HT-29 (cell line): ENCODE results near the gene MRNIP. TPM values are rescaled to one million over a fixed set of nuclear protein-coding genes. Genes with fewer than 3 reads are reported as not detected.
A peak's percentile ranks its signal among the peaks of the same experiment; 100 is the strongest.
"Not testable (repeated sequence)": the region's sequence is repeated elsewhere in the genome, so short reads cannot be mapped to it uniquely, and the experiment has no call there.

Experiments
- DNase-seq: peaks from one replicate; pipeline ENCODE4 v3.0.0-alpha.2; 2015; ENCODE audit warnings: low spot score
- total RNA-seq: library from RNA; depleted of rRNA; stranded (reverse); fragments of >200 nt; shearing (Covaris generic); gene quantifications from 2 replicates; pipeline ENCODE4 v1.2.3, GENCODE V29; 2014

The MRNIP gene
- total RNA-seq, 1 experiment from 2014 or later = 24.7 TPM

DNA sequence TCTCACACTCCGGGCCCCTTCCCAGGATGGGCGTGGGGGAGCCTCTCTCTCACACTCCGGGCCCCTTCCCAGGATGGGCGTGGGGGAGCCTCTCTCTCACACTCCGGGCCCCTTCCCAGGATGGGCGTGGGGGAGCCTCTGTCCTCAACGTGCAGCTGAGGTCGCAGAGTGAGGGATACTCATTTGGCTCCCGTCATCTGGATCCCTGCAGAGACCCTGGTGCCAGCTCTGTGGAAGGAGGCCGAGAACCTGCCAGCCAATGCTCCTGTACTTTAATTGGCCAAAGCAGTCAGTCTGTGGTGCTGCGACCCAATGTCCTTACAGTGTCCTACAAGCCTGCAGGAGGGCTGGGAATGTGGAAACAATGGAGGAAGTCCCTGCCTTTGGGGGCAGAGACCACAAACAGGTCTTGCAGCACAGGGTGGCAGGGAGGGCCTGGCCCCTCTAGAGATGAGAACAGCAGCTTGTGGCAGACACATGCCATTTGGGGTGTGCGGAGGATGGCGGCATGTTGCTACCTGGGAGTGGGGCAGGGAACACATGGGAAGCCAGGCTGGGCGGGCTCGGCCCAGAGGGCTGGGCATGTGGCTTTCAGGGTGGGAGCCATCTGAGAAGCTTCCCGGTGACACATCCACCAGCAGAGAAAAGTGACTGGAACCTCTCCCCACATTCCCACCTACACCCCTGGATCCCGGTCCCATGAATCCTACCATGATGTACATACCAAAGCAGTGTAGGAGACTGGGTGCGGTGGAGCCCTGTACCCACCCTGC, 13.6 kb upstream of the MRNIP start:
- DNase-seq = no peak

DNA sequence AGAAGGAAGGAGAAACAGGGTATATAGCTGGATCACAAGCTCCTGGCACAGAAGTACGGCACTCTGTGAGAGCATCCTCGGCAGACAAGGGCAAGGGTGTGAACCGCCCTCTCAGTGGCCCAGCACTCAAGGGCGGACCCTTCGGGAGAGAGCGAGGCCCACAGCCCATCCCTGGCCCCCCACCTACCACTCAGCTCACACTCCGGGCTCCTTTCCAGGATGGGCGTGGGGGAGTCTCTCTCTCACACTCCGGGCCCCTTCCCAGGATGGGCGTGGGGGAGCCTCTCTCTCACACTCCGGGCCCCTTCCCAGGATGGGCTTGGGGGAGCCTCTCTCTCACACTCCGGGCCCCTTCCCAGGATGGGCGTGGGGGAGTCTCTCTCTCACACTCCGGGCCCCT, 12.9 kb upstream of the MRNIP start:
- not testable (repeated sequence) for DNase-seq

DNA sequence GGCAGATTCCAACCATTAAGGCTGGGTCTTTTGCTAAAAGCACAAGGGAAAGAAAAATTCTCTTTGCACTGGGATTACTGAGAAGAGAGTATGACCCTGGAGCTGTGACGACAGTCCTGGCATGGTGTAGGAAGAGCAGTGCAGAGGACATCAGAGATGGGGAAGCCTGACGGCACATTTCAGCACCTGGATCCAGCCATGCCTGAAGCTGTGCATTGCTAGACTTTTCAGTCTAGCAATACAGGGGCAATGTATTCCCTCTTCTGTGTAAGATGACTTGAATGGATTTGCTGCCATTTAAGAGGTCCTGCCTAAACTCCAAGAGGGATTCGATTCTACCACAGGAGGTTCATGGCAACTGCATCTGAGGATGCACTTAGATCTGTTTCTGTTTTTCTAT, 12.3 kb upstream of the MRNIP start:
- DNase-seq = no peak

DNA sequence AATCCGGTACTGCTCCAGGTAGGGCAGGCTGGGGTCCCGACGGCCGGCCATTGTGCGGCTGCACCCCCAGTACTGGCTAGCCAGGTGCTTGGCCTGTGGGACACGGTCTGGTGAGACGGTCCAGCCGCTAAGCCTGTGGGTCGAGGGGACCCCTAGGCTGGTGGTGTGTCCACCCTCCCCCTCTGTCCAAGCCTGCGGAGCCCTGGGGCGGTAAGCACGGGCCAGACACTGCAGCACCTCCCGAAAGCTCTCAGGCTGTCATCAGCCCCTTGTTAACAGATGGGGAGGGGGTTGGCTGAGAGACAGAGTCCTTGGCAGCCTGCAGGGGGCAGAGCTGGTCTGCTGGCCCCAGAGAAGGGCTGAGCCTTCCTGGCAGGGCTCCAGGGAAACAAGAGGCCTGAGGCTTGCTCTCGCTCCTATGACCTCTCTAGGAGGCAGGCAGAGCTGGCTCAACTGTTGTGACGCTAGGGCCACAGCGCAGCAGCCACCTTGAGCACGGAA, 11.8 kb upstream of the MRNIP start:
- DNase-seq = peak; percentile 22

DNA sequence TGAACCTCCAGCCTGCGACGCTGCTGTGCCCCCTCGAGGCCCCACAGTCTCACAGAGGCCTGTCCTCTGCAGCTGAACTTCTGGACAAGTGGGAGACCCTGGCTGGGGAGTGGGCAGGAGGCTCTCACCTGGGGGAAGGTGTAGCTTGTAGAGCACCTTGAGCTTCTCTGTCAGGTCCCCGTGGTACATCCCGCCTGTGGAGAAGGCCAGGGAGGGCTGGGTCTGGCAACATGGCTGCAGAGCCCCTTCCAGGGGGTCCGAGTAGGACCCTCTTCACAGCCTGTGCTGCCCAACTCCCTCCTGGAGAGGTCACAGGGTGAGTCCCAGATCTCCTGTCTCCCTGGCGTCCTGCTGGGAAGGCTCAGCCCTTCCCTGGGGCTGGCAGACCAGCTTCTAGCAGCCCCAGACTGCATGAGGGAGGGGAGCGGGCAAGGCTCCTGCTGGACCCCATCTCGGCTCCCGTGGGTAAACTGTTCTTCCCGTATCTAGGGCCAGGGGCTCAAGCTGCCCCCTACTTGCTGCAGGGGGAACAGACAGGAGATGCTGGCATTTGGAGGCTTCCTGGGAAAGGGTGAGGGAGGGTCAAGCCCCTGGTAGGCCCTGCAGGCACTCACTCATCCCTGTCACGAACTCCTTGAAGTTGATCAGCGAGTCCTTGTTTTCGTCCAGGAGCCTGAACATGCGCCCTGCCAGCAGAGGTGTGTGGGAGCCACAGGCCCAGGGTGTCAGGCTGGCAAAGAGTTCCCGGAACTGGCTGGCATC, 11.2 kb upstream of the MRNIP start:
- no peak for DNase-seq

DNA sequence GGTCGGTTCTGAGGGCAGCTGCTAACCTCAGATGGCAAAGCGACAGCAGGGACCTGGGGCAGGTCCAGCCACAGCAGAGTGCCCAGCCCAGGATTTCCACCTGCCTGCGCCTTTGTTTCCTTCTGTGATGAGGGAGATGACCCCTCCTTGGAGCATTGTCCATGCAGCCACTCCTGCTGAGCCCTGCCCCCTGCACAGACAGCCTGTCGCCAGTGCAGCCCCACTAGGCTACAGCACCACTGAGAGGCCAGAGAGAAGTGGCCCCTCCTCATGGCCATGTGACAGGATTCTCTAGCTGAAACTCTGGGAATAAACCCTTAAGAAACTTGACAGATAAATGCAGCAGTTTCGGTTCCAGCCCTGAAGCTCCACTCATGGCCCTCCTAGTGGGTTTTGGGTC, 10.5 kb upstream of the MRNIP start:
- DNase-seq = no peak

DNA sequence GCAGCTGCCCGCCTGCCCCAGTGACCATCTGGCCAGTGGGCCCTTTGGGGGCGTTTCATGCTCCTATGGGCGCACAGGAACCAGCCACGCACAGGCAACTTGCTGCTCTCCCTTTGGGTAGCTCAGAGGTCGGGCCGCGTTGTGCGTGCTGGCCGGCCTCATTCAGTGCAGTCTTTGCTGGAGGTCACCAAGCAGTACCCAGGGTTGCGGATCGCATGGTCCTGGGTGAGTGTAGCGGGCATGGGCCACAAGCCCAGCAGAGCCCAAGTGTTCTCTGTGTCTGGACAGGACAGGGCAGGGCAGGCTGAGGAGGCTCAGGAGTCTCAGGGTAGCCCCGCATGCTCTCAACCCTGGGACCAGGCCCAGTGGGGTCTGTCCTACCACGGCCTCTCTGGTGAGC, 9.9 kb upstream of the MRNIP start:
- no peak for DNase-seq

DNA sequence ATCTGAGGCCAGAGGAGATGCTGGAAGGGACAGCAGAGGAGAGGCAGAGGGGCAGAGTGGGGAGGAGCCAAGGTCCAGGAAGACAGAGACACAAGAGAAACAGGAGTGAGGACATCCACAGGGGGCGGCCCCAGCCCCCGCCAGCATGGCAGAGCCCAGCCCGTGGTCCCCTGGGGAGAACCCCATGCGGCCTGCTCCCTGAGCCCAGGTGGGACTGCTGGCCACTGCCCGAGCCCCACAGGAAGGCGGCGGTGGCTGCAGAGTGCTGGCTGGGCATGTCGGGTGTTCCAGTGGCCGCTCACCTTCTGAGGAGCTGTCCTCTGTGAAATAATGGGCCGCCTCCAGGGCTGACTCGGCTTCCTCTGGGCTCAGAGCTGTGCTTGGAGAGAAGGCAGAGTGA, 8.9 kb upstream of the MRNIP start:
- DNase-seq = no peak

DNA sequence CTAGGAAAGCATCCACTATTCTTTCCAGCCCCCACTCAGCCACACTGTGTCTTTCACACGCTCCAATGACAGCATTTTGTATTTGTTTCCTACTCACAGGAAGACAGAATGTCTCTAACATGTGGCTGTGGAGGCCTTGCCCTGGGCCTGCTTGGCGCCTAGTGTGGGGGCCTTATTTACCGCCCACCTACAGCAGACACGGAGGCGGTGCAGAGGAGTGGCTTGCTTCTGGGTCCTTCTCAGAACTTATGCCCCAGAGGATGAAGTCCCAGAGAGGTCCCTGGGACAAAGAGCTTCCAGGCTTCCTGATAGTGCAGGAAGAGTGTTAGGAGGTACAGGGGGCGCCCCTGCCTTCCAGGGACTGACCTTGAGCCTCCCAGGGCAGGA, 8.5 kb upstream of the MRNIP start:
- DNase-seq = no peak

DNA sequence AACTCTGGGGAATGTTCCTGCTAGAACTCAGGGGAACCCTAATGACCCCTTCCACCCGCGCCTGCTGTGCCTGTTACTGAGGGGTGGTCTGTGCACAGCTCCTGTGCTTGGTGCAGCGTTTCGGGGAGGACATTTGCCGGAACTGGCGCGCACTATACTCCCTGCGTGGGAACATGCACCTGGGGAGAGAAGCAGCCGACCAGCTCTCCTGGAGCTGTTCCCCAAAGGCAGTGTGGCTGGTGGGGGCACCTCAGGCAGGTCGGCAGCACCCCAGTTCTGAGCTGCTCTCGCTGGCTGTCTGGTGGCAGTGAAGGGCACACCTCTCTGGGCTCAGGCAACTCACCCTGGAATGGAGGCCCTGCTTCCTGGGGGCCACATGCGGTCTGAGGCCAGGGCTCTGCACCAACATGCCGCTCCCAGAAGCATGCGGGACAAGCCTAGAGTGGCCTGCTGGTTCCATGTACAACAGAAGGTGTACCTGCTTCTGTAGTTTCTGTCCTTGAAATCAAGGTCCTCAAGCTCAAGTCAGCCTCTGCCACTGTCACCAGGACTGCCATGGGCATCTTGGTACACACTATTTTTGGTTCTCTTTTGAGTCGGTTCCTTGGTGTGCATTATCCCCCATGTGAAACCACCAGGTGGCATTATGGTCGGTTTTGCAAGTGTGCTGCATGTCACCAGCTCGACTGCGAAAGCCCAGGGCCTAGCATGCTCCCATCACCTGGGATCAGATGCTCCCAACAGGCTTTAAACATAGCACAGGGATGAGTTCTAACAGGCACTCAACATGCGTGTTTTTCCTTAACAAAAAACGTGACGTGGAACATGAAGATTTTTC, 7.8 kb upstream of the MRNIP start:
- DNase-seq = peak; percentile 17

DNA sequence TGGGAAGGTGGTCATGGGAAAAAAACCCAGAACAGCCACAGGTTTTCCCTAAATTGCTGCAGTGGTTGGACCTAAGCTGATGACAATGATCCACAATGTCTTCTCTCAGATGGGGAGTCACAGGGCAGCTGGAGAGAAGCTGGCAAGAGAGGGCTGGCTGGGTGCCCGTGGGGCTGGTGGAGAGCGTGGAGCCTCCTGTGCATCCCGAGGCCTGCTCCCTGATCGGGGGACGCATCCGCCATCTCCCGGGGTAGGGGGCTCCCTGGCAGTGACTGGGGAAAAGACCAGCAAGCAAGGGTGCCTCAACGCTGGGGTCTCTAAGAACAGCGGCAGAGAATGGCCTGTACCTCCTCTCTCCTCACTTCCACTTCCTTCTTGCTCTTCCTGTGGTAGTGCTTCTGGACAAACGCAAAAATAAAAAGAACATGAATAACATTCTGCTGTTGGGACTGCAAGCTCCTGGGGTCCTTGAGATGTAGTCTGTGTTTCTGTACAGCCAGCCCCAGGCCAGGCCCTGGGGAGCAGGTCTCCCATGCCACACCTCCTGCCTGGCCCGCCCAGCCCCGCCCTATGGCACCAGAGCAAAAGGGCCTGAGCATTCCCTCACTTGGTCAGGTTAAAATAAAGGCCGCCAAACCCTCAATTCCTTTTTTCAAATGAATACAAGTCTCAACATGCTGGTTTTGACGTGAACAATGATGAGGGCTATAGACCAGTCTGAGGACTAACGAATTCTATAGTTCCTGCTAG, 7.0 kb upstream of the MRNIP start:
- DNase-seq = no peak

DNA sequence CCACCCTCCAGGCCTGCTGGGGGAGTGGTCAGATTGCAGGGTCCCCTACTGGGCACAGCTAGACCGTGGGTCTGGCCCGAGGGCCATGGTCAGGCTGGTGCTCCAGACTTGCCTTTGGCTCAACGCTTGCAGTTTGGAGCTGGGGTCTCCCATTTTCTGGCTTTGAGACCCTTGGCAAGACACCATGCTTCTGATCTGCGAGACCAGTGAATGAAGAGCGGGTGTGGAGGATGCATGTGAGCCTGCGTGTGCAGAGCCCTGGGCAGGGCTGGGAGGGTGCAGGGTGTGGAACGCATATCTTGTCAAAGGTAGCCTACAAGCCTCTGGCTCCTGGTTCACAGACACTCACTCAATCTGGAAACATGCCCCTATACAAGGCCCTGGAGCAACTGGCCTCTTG, 6.1 kb upstream of the MRNIP start:
- no peak for DNase-seq

DNA sequence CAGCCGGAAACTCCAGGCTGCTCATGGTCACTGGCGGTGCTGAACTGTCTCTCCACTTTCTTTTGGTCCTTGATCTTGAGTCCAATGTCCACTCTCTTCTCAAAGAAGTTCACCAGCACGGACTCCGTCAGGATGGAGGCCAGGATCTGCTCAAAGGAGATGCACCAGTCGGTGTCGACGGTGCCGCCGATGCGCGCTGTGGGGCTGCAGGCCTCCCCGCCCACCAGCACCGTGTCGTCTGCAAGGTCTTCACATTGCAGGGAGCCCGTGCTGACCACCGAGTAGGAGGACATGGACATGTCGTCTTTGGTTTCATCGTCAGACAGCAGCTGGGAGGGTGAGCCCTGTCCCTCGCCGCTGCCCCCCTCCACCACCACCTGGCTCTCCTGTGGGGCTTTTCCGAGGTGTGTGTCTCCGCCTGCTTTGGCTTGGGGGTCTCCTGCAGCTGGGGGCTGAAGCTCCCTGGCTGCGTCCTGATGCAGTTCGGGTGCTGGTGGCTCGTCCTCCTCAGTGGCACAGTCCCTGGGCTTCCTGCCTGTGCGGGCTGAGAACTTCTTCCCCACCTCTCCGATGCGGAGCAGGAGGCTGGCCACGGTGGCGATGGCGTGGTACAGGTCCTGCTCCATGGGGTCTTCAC, 5.0 kb upstream of the MRNIP start:
- DNase-seq = no peak

DNA sequence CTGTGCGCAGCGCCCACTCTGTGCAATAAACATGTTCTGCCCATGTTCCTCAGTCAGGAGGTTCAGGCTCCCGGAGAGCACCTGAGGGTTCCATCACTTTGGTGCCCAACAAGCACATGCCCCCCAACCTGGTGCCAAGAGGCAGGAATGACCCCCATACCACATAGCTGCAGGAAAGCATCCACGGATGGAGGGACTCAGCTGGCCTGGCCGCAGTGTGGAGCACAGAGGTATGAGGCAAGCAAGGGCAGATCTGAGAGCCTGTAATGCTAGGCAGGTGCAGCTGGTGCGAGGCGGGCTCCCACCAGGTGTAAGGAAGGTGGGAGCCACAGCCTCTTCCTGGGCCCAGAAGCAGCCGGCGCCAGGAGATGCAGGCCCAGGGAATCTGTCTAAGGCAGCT, 4.3 kb upstream of the MRNIP start:
- DNase-seq = no peak

DNA sequence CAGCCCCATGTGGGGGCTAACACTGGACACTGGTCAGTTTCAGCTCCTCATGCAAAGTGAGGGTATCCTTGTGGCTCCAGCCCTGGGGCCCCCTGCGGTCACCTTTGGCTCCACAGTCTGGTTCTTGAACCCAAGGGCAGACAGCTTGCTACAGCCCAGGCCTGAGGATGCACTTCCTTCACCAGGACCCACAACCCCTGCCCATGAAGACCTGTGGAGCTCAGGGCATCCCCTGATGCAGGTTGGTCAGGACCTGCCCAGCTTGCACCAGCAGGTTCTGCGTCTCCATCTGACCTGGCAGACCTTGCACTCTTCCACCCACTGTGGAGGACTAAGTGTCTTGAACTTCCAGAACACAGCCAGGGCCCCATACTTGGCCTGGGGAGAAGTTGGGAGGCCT, 3.7 kb upstream of the MRNIP start:
- DNase-seq = no peak

DNA sequence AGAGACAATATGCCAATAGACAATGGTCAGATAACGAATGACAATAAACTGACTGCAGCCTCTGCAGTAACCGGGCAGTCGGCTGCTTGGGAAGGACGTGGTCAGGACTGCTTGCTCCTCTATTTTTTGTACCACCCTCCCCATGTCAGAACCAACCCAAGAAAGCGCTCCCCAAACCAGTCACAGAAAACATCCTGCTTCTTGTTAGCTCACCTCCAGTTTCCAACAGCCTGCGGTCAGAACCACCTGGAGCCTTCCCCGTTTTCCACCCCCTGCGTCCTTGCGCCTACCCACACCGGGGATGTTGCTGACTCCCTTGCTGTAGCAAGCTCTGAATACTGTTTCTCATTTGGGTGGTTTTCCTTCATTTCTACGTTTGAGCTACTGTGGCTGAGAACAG, 1.7 kb upstream of the MRNIP start:
- no peak for DNase-seq

DNA sequence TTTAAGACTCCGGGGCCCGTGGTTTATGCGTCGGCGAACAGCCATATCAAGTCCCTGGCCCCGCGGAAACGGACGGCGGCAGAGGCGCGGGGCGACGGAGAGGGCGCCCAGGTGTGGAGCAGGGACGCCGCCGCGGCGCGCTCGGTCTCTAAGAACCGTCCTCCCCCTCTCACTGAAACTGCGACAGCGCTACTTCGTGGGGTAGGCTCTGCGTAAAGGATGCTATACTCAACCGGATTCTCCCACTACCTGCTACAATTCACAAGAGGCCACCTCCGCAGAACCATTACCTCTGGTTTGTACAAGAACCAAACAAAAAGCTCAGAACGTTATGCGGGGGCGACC, 404 bp downstream of the MRNIP start:
- peak; percentile 72 for DNase-seq

DNA sequence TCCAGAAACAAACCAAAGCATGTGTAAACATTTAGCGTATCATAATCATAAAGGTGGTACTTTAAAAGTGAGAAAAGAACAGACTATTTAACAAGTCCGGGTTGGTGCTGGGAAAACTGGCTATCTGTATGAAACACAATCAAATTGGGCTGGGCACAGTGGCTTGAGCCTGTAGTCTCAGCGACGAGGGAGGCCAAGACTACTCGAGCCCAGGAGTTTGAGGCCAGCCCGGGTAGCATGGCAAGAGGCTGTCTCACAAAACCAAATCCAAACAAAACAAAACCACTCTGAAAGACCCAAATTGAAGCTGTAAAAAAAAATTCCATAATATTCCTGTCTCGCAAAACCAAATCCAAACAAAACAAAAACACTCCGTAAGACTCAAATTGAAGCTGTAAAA, 4.3 kb downstream of the MRNIP start:
- no peak for DNase-seq

DNA sequence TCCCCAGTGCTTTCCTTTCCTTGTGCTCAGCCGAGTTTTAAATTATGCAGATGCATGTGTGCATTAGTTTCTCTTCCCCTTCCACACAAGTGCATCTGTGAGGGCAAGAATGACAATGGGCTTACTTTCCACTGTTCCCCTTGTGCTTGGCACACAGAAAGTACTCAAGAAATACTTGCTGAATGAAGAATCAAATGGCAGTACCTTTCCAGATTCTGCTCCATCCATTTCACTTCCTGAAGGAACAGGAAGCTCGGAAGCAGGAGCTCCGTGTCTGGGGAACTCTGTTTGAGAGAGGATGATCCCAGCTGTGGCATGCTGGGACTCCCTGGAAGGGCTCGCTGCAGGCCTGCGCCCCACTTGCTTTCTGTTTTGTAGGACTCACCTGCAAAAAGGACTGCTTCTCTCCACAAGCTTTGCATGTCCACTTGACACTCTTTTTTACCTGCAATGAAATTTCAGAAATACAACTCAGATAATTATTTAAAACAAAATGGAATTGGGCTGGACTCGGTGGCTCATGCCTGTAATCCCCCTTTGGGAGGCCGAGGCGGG, 5.5 kb downstream of the MRNIP start:
- DNase-seq = no peak

DNA sequence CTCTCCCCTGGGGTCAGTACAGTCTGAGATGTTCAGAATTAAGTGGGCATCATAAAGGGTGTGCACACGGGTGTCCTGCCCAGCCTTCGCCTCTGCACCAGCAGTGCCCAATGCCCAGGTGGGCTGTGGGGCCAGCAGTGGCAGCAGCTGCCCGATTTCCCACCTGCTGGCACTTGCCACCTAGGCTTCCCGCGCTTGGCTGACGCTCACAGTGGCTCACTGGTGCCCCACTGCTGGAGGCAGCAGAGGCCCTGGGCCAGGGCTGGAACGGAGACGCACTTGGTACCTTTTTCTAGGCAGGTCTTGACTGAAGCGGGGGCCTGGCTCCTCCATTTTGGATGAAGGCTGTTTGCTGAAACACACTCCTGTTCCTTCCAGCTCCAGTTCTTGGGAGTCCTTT, 17.0 kb downstream of the MRNIP start:
- DNase-seq = no peak

DNA sequence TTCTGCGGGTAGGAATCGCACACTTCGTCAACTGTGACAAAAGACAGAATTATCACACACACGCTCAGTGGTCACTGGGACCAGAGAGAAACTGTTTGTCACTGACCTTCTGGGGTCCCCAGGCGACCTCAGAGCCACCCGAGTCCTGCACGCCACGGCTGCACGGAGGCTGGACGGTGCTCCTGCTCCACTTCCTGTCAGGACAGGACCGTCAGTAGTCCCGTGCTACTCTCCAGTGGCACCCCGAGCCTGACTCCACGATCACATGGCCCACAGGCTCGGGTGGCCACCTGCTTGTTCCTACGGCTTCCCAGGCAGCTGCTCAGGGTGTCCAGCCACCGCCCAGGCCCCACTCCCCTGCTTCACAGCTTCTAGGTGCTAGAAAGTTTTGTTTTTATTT, 17.9 kb downstream of the MRNIP start:
- DNase-seq = no peak
